Lower leg skin (tissue), 3 donors: ENCODE measurements around the gene DALRD3.

Experiments
- CTCF ChIP-seq, 3 donors: fragments of 450-650 bp; IDR thresholded peaks; one replicate each; pipeline ENCODE4 v1.5.1; 2016; ENCODE audit warnings: antibody characterized with exemption in 3 of 3, mild to moderate bottlenecking in 3 of 3, moderate library complexity in 2 of 3
- POLR2A ChIP-seq, 2 donors: fragments of 450-650 bp; IDR thresholded peaks; one replicate each; pipeline ENCODE4 v1.6.1; 2016 to 2017; ENCODE audit warnings: antibody characterized with exemption in 2 of 2, mild to moderate bottlenecking in 1 of 2, moderate library complexity in 1 of 2

- TF ChIP-seq CTCF (IDR thresholded peaks at IDR 0.05) (no peak), POLR2A (IDR thresholded peaks at IDR 0.05) (no peak)
Observed at GRCh38 chr3:49028298-49028672, 9.9 kb upstream of the DALRD3 start.
